Activated naive CD4-positive, alpha-beta T cell treated with anti-CD3 and anti-CD28 coated beads for 36 hours (primary cell): ENCODE results near the gene ALG14. TPM values are rescaled to one million over a fixed set of nuclear protein-coding genes. Genes with fewer than 3 reads are reported as not detected.

Experiments
- CTCF ChIA-PET: fragments of 350-600 bp; sonication (Branson Sonifier 250); formaldehyde crosslinking; loops from one replicate; lab custom pipeline; 2021; ENCODE audit warnings: antibody characterized with exemption; lab: Charles Lee
- DNase-seq: peaks from one replicate; pipeline ENCODE4 v3.0.0-alpha.2; 2020
- H3K27ac Mint-ChIP-seq: one replicate; pipeline ENCODE4 v1.8.0; 2021; ENCODE audit warnings: mild to moderate bottlenecking, mixed read lengths
- H3K27me3 Mint-ChIP-seq: one replicate; pipeline ENCODE4 v1.8.0; 2021; ENCODE audit warnings: low read depth, mixed read lengths
- H3K36me3 Mint-ChIP-seq: one replicate; pipeline ENCODE4 v1.8.0; 2021; ENCODE audit warnings: low read depth, mixed read lengths
- H3K4me1 Mint-ChIP-seq: one replicate; pipeline ENCODE4 v1.8.0; 2021; ENCODE audit warnings: low read depth, mixed read lengths
- H3K4me3 Mint-ChIP-seq: one replicate; pipeline ENCODE4 v1.8.0; 2021; ENCODE audit warnings: mild to moderate bottlenecking, moderate library complexity, mixed read lengths
- H3K9me3 Mint-ChIP-seq: one replicate; pipeline ENCODE4 v1.8.0; 2021; ENCODE audit warnings: mixed read lengths
- intact Hi-C: fragments of 100-400 bp; cut with micrococcal nuclease; formaldehyde crosslinking; loops from one replicate; pipeline ENCODE4 v1.15.1; 2023
- total RNA-seq, 2 experiments: library from RNA; stranded (reverse); gene quantifications; one replicate each; pipeline ENCODE4 v1.2.3, GENCODE V29; 2021

ALG14 gene
- total RNA-seq, 2 experiments from 2014 or later, result 4.1 to 6.2 TPM

DNA sequence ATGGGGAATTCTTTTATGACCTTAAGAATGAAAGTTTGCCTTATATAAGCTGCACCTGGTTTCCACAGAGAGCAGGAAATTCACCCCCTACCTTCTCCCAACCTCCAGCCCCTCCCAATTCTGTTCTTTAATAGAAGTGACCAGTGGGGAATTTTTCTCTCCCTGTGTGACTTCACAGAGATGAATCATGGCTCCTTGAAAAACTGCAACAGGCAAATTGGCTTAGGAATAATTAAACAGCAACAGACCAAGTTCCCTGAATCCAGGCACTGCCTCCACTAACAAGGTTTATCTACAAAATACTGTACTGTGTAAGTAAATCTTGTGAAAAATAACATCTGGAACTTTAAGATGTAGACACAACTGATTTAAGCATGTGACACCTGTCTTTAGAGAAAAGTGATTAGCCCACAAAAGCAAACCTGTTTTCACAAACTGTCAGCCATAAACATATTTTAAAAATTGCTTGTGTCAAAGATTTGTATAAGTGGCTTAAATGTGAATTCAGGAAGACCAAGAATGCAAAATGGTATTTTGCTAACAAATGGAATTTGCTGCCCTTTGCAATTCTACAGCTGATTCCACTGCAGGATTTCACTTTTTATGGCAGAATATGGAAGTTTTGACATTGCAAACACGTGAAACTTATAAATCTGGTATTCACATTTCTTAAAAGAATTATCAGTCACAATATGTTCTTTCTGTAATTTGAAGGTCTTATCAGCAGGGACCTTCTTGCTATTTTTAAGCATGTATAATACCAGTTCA, 54.0 kb downstream of the ALG14 start:
- Mint-ChIP-seq H3K9me3 (no peaks in the 10 kb centered on the region), H3K36me3 (no peaks in the 10 kb centered on the region), H3K4me3 (no peak overlapping the region), H3K27ac (no peak overlapping the region), H3K4me1 (no peaks in the 10 kb centered on the region), H3K27me3 (no peaks in the 10 kb centered on the region)
- CTCF ChIA-PET, result interaction anchor here (1.4 kb wide), 1 partner anchor 165 kb away, joined by 5 read pairs; no protein-coding TSS in a partner anchor
- no peak for DNase-seq
- intact Hi-C loops, result no loop called here

DNA sequence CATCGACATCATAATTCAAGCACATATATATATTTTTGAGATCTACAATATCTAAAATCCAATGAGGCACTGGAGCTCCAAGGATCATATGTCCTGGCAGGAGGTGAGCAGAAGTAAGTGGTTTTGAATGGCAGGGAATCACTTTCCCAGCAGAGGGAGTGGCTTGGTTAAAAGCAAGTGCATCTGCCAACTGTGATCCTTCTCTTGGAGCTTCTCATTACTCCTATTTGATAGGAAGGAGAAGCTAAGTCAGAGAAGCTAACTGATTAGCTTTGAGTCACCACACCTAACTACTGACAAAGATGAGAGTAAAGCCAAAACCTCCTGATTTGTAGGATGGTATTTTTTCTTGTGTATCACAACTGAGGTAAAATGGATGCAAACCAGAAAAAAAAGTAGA, 55.0 kb downstream of the ALG14 start:
- DNase-seq, result no peak
- Mint-ChIP-seq H3K9me3 (no peaks in the 10 kb centered on the region), H3K27me3 (no peaks in the 10 kb centered on the region), H3K4me1 (no peaks in the 10 kb centered on the region), H3K36me3 (no peaks in the 10 kb centered on the region), H3K27ac (no peak overlapping the region), H3K4me3 (no peak overlapping the region)
- CTCF ChIA-PET, result interaction anchor here (1.4 kb wide), 1 partner anchor 164 kb away, joined by 5 read pairs; no protein-coding TSS in a partner anchor
- intact Hi-C loops, result no loop called here

DNA sequence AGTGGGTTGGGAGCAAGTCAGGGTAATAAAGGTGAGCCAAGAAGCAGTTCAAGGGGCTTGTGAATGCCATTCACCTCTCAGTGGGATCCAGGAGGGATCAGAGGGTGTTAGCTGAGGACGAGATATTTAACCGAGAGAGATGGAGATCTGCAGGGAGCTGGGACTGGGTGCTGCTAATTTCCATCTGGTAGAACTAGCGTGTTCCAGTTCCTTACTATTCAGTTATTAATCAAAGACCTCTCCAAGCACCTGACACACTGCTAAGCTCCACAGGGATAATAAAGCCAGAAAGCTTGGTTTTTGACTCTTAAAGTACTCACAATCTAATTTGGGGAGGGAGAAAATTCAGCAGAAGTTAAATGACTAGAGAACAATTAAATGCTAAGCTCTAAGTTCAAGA, 57.7 kb downstream of the ALG14 start:
- Mint-ChIP-seq H3K4me3 (no peak overlapping the region), H3K36me3 (no peaks in the 10 kb centered on the region), H3K9me3 (no peaks in the 10 kb centered on the region), H3K4me1 (no peaks in the 10 kb centered on the region), H3K27ac (no peak overlapping the region), H3K27me3 (no peaks in the 10 kb centered on the region)
- intact Hi-C loops, result no loop called here
- DNase-seq, result no peak
- CTCF ChIA-PET, result interaction anchor here (1.0 kb wide), 1 partner anchor 160 kb away, joined by 3 read pairs; no protein-coding TSS in a partner anchor

DNA sequence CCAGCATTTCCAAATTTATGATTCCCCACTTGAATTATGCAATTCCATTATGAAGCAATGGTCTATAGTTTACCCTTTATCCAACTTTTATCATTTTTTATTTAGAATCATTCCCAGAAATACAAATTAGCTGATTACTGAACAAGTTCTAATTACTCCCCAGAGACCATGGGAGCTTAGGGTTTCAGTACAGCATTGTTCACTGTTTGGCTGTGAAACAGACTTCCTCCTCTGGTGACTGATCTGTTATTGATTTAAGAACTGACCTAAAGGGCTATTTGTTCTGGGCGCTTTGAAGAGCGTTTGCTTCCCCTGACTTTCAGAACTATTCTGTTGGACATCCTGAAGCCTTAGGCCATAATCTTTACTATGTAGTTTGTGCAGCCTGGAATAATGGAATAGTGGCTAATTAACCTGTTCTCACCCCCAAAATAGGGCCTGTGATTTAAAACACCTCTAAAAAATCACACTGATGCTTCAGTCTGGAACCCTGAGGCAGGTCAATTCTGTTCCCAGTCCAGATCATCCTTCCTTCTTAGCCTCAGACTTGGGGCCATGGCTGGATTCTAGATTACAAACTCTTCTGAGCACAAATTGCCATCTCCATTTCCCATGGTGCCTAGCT, 58.7 kb downstream of the ALG14 start:
- Mint-ChIP-seq H3K27me3 (no peaks in the 10 kb centered on the region), H3K4me3 (no peak overlapping the region), H3K36me3 (no peaks in the 10 kb centered on the region), H3K4me1 (no peaks in the 10 kb centered on the region), H3K27ac (no peak overlapping the region), H3K9me3 (no peaks in the 10 kb centered on the region)
- CTCF ChIA-PET, result interaction anchor here (0.6 kb wide), 1 partner anchor 338 kb away, joined by 4 read pairs; no protein-coding TSS in a partner anchor
- intact Hi-C loops, result no loop called here
- DNase-seq, result no peak

DNA sequence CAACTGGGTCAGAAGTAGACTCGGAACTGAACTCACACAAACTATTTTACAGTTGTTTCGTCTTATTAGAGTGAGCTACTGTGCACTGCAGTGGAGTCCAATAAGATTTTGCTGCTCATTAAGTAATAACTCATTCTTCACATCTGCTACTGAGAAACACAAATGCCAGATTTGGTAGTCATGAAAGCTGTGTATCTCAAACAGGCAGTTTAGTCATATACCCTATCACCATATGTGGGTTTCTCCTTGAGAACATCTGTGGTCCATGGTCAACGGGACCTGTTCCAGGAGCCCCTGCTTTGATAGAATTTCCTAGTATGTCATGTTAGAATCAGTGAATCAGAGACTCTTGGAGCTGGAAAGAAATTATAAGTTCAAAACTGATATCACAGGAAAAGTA, 60.4 kb downstream of the ALG14 start:
- intact Hi-C loops, result no loop called here
- Mint-ChIP-seq H3K4me3 (no peak overlapping the region), H3K4me1 (no peaks in the 10 kb centered on the region), H3K27ac (no peak overlapping the region), H3K36me3 (no peaks in the 10 kb centered on the region), H3K9me3 (no peaks in the 10 kb centered on the region), H3K27me3 (no peaks in the 10 kb centered on the region)
- no peak for DNase-seq
- CTCF ChIA-PET, result interaction anchor here (0.6 to 0.7 kb wide), 3 partner anchors 49 to 158 kb away, joined by 3 to 4 read pairs (median 3); no protein-coding TSS in a partner anchor

DNA sequence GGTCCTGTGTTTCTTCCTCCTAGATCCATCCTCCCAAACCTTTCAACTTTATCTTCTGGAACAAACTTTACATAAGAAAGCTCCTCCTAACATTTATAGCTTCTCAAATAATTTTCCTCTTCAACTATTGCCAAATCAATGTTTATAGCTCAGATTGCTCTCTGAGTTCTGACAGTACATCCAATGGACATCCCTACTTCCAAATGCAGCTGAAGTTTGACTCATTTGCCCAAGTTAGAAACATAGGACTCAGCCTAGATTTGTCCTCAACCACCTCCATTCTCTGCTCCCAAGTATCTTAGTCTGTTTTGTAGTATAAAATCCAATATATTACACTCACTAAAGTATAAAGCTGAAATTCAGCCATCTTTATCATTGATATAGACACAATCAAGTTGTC, 62.6 kb downstream of the ALG14 start:
- Mint-ChIP-seq H3K27ac (no peak overlapping the region), H3K36me3 (no peaks in the 10 kb centered on the region), H3K27me3 (no peaks in the 10 kb centered on the region), H3K4me3 (no peak overlapping the region), H3K4me1 (no peaks in the 10 kb centered on the region), H3K9me3 (no peaks in the 10 kb centered on the region)
- intact Hi-C loops, result no loop called here
- no peak for DNase-seq
- CTCF ChIA-PET, result interaction anchor here (0.6 kb wide), 1 partner anchor 40 kb away, joined by 3 read pairs; no protein-coding TSS in a partner anchor

DNA sequence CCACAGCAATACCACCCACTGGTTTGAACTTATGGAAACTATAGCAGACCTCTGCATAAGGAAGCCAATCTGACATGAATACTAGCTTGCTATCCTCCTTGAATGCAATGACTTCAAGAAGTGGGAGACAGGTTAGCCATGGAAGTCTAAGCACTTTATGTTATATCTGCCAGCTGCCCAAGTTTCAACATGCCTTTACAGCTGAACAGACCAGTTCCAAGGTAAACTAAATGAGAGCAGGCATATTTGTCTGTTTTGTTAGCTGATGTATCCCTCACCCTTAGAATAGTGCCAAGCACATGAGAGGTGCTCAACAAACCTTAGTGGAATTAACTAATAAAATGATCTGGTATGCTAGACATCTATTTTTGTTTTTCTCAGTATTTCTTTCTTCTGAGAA, 65.1 kb downstream of the ALG14 start:
- Mint-ChIP-seq H3K27ac (no peak overlapping the region), H3K36me3 (no peaks in the 10 kb centered on the region), H3K9me3 (no peaks in the 10 kb centered on the region), H3K27me3 (no peaks in the 10 kb centered on the region), H3K4me3 (no peak overlapping the region), H3K4me1 (no peaks in the 10 kb centered on the region)
- CTCF ChIA-PET, result interaction anchor here (1.3 kb wide), 1 partner anchor 14 kb away, joined by 3 read pairs; no protein-coding TSS in a partner anchor
- no peak for DNase-seq
- intact Hi-C loops, result no loop called here

DNA sequence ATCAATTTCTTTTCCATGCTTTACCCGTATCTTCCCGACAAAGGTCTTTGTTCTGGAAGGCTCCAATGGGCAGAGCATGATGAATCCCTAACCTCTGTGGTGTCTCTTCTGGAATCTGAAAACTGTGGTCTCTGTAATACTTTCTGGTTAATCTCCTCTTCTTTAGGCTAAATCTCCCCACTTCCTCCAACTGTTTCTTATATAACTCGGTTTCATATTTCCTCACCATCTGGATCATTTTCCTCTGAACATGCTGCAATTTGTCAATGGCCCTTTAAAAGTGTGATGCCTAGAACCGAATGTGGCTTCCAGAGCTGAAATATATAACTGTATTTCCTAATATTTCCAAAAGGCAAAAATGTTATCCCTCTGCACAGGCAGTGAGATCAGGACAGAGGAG, 66.1 kb downstream of the ALG14 start:
- intact Hi-C loops, result no loop called here
- Mint-ChIP-seq H3K4me1 (no peaks in the 10 kb centered on the region), H3K27me3 (no peaks in the 10 kb centered on the region), H3K9me3 (no peaks in the 10 kb centered on the region), H3K4me3 (no peak overlapping the region), H3K36me3 (no peaks in the 10 kb centered on the region), H3K27ac (no peak overlapping the region)
- no peak for DNase-seq
- CTCF ChIA-PET, result no interaction called here

DNA sequence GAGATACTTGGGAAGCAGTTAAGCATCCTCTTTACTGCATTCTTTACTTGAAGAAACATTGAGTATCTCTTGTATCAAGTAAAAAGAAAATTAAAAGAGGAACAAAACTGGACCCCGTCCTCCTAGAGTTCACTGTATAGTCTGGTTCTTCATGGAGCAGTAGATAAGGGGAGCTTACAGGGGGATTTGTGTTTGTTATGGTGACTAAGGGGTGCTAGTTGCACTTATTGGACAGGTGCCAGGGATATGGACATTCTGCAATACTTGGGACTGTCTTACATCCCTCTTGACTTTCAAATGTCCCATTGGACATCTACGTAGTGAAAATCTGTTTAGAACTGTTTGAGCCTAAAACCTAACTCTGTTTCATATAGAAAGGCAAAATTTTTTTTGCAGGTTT, 67.2 kb downstream of the ALG14 start:
- H3K27ac Mint-ChIP-seq, result no peak overlapping the region
- H3K4me3 Mint-ChIP-seq, result no peak overlapping the region
- H3K27me3 Mint-ChIP-seq, result no peaks in the 10 kb centered on the region
- no peak for DNase-seq
- H3K9me3 Mint-ChIP-seq, result no peaks in the 10 kb centered on the region
- H3K36me3 Mint-ChIP-seq, result no peaks in the 10 kb centered on the region
- intact Hi-C loops, result no loop called here
- CTCF ChIA-PET, result no interaction called here
- no peaks in the 10 kb centered on the region for H3K4me1 Mint-ChIP-seq

DNA sequence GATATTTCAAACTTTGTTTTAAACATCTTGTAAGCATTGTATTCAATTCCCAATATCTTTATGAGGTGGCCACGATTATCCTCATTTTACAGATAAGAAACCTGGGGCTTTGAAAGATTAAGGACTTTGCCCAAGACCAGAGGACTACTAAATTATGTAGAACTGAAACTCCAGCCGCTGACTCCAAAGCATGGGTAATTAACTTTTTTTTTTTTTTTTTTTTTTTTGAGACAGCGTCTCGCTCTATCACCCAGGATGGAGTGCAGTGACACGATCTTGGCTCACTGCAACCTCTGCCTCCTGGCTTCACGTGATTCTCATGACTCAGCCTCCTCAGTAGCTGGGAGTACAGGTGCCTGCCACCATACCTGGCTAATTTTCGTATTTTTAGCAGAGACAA, 68.7 kb downstream of the ALG14 start:
- Mint-ChIP-seq H3K36me3 (no peaks in the 10 kb centered on the region), H3K4me3 (no peak overlapping the region), H3K4me1 (no peaks in the 10 kb centered on the region), H3K9me3 (no peaks in the 10 kb centered on the region), H3K27ac (no peak overlapping the region), H3K27me3 (no peaks in the 10 kb centered on the region)
- no peak for DNase-seq
- CTCF ChIA-PET, result no interaction called here
- intact Hi-C loops, result no loop called here

DNA sequence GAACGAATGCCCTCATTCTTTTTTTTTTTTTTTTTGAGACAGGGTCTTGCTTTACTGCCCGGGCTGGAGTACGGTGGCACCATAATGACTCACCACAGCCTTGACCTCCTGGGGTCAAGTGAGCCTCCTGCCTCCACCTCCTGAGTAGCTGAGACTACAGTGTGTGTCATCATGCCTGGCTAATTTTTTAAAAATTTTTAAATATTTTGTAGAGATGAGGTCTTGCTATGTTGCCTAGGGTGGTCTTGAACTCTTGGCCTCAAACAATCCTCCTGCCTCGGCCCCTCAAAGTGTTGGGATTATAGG, 69.4 kb downstream of the ALG14 start:
- intact Hi-C loops, result no loop called here
- H3K27ac Mint-ChIP-seq, result no peak overlapping the region
- H3K36me3 Mint-ChIP-seq, result no peaks in the 10 kb centered on the region
- CTCF ChIA-PET, result no interaction called here
- H3K4me3 Mint-ChIP-seq, result no peak overlapping the region
- H3K4me1 Mint-ChIP-seq, result no peaks in the 10 kb centered on the region
- DNase-seq, result no peak
- no peaks in the 10 kb centered on the region for H3K9me3 Mint-ChIP-seq
- H3K27me3 Mint-ChIP-seq, result no peaks in the 10 kb centered on the region

DNA sequence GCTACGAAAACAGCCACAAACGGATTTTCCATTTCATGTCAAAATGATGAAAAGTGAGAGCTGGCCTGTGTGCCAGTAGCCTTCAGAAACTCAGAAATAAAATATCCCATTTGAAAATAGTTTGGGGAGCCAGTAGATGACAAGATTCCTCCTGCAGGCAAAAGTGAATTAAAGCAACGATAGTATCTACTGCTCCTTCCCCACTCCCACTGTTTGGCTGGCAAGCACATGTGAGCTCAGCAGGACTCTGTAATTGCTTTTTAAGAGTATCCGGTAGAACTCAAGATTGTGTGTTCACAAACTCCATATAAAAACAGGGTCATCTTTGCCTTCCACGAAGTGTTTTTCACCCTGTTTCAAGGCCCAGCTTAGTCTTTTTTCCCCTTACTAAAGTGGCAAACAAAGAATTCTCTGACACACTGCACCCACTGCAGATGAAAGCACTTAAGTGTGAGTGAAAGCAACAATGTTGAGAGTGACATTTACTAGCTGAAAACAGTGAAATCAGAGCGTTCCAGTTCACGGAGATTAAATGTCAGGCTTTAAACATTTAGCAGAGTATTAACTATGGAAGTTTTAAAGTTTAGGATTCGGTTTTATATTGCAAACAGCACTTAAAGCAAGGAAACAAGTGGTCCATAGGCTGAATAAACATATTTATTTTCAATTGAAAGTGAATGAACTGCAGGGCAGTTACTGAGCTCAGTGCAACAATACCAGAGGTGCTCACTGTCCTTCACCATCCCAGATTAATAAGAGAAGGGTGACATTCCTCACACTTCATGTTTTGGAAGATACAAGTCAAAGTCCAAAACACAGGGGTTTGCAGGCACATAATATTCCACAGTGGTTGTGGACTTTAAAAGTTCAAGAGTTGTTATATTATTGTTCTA, 70.0 kb downstream of the ALG14 start:
- H3K27me3 Mint-ChIP-seq, result no peaks in the 10 kb centered on the region
- H3K27ac Mint-ChIP-seq, result no peak overlapping the region
- H3K36me3 Mint-ChIP-seq, result no peaks in the 10 kb centered on the region
- H3K4me3 Mint-ChIP-seq, result no peak overlapping the region
- intact Hi-C loops, result no loop called here
- no peaks in the 10 kb centered on the region for H3K4me1 Mint-ChIP-seq
- DNase-seq, result no peak
- CTCF ChIA-PET, result no interaction called here
- no peaks in the 10 kb centered on the region for H3K9me3 Mint-ChIP-seq
